ENCODE results near the gene RPTOR.

DNA sequence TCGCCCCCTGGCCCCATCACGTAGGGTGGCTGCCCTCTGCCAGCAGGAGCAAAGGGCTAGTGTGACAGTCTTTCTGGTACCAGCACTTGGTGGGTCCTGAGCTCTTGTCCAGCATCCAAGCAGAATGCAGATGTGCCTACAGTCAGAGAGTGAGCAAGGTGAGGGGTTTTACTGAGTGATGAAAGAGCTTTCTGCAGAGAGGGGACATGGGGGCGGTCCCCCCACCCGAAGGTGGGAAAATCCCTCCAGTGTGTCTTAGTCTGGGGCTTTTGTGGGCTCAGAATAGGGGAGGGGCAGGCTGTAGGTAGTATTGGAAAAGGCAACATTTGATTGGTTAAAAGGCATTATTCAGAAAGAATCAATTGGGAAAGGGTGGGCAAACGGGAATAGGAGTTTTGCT is 152.3 kb downstream of the RPTOR start:
- no peak for TF ChIP-seq CTCF (IDR thresholded peaks at IDR 0.05)
- no peak for TF ChIP-seq POLR2AphosphoS5 (IDR thresholded peaks at IDR 0.05)
